NCI-H146 treated with DMSO at 0.1 percent for 48 hours (cell line): ENCODE data around the gene LRRTM2.
"Not testable (repeated sequence)": the region's sequence is repeated elsewhere in the genome, so short reads cannot be mapped to it uniquely, and the experiment has no call there.

ENCODE experiments used
- DNase-seq: peaks from one replicate; lab custom pipeline; 2025; ENCODE audit not compliant: unreplicated experiment; lab: John Stamatoyannopoulos, UW

Gene LRRTM2

DNA sequence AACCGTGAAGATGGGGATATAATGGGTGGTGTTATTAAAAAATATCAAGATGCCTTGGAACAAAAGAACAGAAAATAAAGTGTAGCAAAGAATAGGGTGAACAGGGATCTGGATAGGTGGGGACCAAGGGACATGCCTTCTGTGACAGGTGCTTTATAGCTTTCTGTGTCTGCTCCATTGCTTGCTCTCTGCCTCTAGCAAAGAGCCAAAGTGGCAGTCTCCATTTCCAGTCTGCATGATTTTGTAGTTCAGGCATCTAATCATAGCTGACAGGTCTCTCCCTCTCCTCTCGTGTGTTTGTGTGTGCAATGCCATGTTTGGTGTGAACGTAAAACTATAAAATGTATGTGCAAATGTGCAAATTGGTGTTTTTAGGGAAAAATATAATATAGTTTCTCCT, 35.0 kb downstream of the LRRTM2 start:
- no peak for DNase-seq

- DNase-seq: no peak
Measured at GRCh38 chr5:138837160-138837559, 38.0 kb downstream of the LRRTM2 start.

- not testable (repeated sequence) for DNase-seq
Measured at GRCh38 chr5:138834853-138835252, 40.3 kb downstream of the LRRTM2 start.

GRCh38 chr5:138833726-138834480, 41.2 kb downstream of the LRRTM2 start:
- DNase-seq: peak; percentile 4

DNA sequence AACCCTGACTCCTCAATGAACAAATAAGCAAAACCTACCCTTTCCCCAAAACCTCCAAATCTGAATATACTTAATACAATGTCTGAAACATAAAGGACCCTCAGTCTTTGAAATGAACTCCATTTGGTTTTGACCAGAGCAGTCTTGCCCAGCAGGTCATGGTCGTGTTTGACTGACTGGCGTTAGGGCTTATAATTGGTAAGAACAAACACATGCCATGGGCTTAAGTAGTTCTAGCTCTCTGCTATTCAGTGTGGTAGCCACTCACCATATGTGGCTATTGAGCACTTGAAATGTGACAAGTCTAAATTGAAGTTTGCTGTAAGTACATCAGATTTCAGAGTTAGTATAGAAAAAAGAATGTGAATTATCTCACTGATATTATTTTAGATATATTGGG, 42.1 kb downstream of the LRRTM2 start:
- no peak for DNase-seq

DNA sequence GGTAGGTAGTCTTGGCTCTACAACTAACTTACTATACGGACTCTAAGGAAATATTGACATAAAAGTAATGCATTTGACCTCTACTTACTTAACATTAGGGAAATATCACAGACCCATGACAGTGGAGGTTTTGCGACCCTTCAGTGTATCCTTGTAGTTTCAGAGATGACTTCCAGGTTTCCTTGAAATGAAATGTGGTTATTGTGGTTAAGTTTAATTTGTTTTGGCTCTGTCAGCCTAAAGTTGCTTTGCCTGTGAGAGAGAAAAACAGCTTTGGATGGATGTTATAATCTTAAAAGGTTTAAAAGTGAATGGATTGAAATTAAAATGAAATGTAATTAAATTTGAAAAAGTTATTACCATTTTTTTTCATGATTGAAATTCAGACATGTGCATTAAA, 42.9 kb downstream of the LRRTM2 start:
- DNase-seq: no peak

GRCh38 chr5:138831703-138832102, 43.4 kb downstream of the LRRTM2 start:
- DNase-seq: no peak

DNA sequence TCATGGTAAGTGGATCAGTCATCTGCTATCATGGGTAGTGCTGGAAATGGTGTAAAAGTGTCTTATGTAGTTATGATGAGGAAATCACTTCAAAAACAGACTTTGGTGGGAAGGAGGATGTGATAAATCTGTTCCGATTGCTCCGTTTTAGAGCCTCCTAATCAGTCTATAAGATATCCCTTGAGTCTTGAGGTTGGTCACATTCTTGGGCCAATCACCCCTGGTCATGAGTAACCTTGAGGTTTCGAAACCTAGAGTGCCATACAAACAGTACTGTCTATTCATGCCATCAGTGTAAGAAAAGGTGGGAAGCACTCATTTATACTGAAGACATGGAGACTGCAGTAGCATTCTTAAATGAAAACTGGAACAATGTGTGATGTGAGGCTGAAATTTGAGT, 45.8 kb downstream of the LRRTM2 start:
- DNase-seq: no peak

DNA sequence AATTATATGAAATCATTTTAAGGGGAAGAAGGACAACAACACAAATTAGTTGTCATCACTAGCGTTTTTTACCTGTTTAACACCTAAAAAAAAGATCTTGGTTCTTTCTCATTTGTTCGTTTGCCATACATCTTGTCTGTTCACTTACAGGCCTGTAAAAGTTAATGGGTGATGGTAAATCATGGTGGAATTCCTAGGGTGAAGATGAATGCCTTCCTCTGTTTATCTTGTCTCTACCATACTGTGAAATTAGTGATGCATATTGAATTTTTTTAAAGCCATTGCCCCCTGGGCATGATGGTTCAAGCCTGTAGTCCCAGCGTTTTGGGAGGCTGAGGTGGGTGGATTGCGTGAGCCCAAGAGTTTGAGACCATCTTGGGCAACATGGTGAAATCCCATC, 46.6 kb downstream of the LRRTM2 start:
- peak; percentile 26 for DNase-seq

DNA sequence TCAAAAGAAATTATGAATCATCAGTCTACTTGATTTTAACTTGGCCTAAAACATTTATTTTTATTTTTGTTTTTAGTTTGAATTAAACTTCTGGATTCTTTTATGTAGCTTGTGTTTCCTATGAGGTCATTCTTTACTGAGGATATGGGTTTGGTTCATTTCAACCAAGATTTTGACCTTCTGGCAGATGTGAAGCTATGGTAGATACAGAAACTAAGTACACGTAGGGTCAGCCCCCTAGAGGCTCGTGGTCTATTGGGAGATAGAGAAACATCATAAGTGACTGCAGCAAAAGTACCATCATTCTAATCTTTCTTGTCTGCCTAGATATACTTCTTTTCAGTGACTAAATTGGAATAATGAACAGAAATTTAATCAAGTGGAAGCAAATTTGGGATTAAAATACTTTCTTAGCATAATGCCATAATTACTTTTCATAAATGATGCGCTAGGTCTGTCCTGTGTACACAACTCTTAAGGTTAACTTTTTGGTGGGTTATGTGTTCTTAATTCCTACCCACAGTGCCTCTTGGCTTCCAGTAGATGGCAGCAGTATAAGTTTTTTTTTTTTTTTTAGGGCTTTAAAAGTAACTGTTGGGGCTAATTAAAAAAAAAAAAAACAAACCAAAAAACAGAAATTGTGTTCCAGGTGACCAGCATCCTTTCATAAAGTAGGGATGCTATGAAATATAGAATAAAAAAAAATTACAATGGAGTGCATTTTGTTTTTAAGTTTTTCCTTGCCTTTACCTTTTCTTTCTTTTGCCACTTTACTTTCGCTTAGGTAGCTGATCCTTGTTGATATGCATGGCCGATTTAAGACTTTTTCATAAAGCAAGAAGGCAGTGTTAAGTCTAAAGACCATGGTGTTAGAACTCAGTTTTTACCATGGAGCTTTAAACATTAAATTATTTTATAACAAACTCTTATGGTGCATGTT, 49.9 kb downstream of the LRRTM2 start:
- no peak for DNase-seq

GRCh38 chr5:138824516-138824915, 50.6 kb downstream of the LRRTM2 start:
- DNase-seq: no peak

DNA sequence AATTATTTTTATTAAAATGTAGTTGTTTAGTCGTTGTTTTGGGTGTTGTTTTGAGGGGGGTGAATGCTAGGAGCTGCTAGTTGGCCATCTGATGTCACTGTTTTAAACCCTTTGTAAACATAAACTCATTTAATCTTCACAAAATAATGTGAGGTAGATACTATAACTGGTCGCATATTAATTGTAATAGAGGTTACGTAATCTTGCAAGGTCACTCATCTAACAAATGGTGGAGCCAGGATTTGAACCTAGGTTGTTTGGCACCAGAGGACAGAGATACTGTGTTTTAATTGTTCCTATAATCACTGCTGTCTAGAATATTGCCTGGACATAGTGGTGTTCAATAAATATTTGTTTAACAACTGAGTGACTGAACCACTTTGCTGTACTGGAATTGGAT, 54.4 kb downstream of the LRRTM2 start:
- no peak for DNase-seq

DNA sequence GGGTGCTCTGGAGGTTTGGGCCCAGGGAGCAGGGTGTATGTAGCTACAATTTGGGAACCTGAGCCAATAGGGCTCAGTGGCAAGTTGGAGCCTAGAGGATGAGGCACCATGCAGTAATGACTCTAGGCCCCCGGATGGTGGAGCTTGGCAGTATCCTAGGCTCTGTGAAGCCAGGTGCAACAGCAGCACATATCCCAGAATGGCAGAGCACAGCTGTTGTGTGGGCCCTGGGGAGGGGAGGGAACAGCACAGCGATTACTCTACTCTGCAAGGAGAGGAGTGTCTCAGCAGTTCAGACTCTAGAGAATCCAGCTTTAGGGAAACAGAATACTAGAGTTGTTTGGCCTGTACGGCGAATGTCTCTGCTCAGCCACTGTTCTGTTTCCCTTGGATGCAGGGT, 56.1 kb downstream of the LRRTM2 start:
- DNase-seq: no peak
